HG02763 (cell line): ENCODE results near the gene LRRC7.
"Not testable (repeated sequence)": the region's sequence is repeated elsewhere in the genome, so short reads cannot be mapped to it uniquely, and the experiment has no call there.

Experiments used
- ATAC-seq: cut with Tn5 transposase; IDR thresholded peaks from one replicate; pipeline ENCODE4 v1.9.1; 2021; ENCODE audit warnings: mild to moderate bottlenecking, moderate library complexity; ENCODE audit not compliant: unreplicated experiment

LRRC7 gene

GRCh38 chr1:69943030-69943429 lies 375.3 kb downstream of the LRRC7 start:
- no peak for ATAC-seq

GRCh38 chr1:69946935-69947334 lies 379.2 kb downstream of the LRRC7 start:
- ATAC-seq, result no peak

- no peak for ATAC-seq
These were observed 380.1 kb downstream of the LRRC7 start for GRCh38 chr1:69947837-69948236.

- no peak for ATAC-seq
These were observed 385.0 kb downstream of the LRRC7 start for GRCh38 chr1:69952676-69953075.

GRCh38 chr1:69962452-69962851 lies 394.7 kb downstream of the LRRC7 start:
- ATAC-seq, result not testable (repeated sequence)

- ATAC-seq, result no peak
These were observed 399.6 kb downstream of the LRRC7 start for GRCh38 chr1:69967245-69967766.

- ATAC-seq, result no peak
These were observed 409.2 kb downstream of the LRRC7 start for GRCh38 chr1:69976896-69977295.

GRCh38 chr1:69982992-69983391 lies 415.3 kb downstream of the LRRC7 start:
- no peak for ATAC-seq

- ATAC-seq, result no peak
These were observed 417.7 kb downstream of the LRRC7 start for GRCh38 chr1:69985376-69985775.

- ATAC-seq, result no peak
These were observed 418.2 kb downstream of the LRRC7 start for GRCh38 chr1:69985901-69986439.

GRCh38 chr1:69987881-69988280 lies 420.2 kb downstream of the LRRC7 start:
- ATAC-seq, result no peak

- no peak for ATAC-seq
These were observed 423.9 kb downstream of the LRRC7 start for GRCh38 chr1:69991644-69992043.

- ATAC-seq, result no peak
These were observed 424.9 kb downstream of the LRRC7 start for GRCh38 chr1:69992594-69992993.

- no peak for ATAC-seq
These were observed 426.1 kb downstream of the LRRC7 start for GRCh38 chr1:69993810-69994209.

- no peak for ATAC-seq
These were observed 426.5 kb downstream of the LRRC7 start for GRCh38 chr1:69994241-69994640.

- no peak for ATAC-seq
These were observed 431.1 kb downstream of the LRRC7 start for GRCh38 chr1:69998847-69999246.

GRCh38 chr1:70003211-70003908 lies 435.6 kb downstream of the LRRC7 start:
- ATAC-seq, result no peak

- ATAC-seq, result no peak
These were observed 437.8 kb downstream of the LRRC7 start for GRCh38 chr1:70005386-70006034.

- ATAC-seq, result no peak
These were observed 440.9 kb downstream of the LRRC7 start for GRCh38 chr1:70008660-70009059.

- no peak for ATAC-seq
These were observed 450.0 kb downstream of the LRRC7 start for GRCh38 chr1:70017770-70018169.

GRCh38 chr1:70024272-70024671 lies 456.6 kb downstream of the LRRC7 start:
- no peak for ATAC-seq

- no peak for ATAC-seq
These were observed 457.3 kb downstream of the LRRC7 start for GRCh38 chr1:70025052-70025451.
